NCI-H128 (cell line): ENCODE data around the gene MROH2B.

Experiments used
- DNase-seq: peaks from one replicate; lab custom pipeline; 2025; ENCODE audit not compliant: unreplicated experiment; lab: John Stamatoyannopoulos, UW

MROH2B gene

GRCh38 chr5:41071242-41071641 lies at the start of gene MROH2B:
Gene MROH2B (minus strand): TSS chr5:41071342. CDS start chr5:41070852, 490 bp downstream.
- DNase-seq: no peak

DNA sequence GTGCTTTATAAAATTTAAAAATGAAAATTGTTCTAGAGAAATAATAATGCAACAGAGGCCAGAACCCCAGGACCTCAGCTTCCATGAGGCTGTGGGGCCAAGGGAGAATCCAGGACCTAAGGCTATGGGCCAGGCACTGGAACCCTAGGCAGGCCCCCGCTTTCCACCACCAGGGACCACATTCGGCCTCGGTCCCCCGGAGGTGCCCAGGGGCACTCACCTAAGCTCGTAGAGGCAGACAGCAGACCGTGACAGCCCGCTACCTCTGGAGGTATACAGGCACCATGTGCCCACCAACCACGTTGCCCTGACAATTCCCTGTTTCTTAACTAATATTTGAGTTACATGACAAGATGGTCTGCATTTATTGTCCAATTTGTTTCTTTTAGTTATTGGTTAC lies 49.5 kb upstream of the MROH2B start:
- no peak for DNase-seq

DNA sequence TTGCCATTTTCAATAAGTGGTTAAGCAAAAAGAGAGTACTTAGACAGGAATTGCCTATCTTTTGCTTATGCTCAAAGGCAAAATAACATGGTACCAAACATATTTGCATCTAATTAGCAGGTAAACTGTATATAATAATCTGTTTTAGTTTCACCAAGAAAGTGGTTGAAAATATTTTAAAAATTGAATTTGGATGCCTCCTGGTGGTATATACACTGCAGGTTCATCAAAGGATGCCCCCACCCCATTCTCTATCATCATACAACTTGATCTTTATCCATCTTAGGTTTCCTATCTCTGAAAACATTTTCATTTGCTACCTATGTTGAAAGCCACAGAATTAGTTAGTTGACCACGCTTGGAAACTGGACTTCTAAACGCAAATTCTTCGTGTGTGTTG lies 47.0 kb upstream of the MROH2B start:
- DNase-seq: no peak

- no peak for DNase-seq
Measured at GRCh38 chr5:41115281-41115680, 44.1 kb upstream of the MROH2B start.

- DNase-seq: no peak
Measured at GRCh38 chr5:41112486-41113455, 41.6 kb upstream of the MROH2B start.

DNA sequence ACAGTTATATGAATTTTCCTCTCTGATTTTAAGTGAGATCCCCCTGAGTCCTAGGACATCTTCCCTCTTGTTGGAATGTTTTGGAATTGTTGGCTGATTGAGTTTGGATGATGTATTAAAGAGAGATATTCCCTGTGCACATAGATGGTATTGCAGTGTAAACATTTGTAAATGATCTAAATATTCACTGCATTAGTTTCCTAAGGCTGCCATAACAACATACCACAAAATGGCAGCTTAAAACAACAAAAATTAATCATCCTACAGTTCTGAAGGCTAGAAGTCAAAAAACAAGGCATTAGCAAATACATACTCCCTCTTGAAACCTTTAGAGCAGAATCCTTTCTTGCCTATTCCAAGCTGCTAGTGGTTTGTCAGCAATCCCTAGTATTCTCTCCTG lies 38.0 kb upstream of the MROH2B start:
- DNase-seq: no peak

DNA sequence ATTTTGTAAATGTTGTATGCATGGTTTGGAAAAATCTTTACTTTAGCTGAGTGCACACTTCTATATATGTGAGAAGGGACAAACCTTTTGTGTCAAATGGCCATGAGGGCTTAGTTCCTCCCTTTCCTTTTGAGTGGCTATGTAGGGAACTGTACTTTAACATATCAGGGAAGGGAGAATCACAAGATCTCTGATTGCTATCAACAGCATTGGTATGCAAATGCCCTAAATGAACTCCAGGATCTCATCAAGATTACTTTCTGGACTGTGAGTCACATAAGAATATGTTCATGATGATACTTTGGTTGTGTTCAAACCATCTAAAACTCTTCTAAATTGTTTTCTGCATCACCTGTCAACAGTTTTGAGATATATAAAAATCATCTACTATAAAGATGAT lies 31.2 kb upstream of the MROH2B start:
- no peak for DNase-seq

GRCh38 chr5:41097642-41098041 lies 26.5 kb upstream of the MROH2B start:
- DNase-seq: no peak

DNA sequence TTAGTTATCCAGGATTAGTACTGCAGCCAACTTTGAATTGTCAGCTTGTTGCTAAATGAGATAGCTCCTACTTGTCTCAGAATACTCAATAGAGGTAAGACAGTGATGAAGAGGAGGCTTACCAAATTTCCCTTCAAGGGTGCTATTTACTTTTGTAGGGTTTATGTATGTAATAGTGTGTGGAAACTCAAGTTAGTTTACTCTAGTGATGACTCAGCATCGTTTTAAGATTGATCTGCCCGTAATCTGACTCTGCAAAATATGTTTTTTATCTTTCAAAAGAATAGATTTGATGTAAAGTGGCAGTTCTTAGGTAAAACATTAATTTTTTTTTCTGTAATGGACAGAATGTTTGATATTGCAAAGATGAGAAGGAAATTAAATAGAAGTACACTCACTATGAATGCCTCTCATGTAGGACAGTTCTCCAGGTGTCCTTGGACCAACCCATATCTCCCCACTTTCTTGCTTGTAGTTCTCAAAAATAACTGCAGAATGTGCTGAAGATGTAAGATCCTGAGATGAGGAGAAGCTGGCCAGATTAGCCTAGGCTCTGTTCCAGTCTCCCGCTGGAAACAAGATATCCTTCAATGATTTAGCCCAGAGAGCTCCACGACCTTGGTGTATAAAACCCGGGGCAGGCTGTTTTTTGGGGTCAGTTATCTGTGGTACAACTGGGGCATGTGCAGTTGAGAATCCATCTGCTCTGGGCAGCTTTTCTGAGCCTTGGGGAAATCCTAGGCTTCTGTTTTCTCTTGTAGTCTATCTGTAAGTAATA lies 24.4 kb upstream of the MROH2B start:
- DNase-seq: no peak

- no peak for DNase-seq
Measured at GRCh38 chr5:41094871-41095270, 23.7 kb upstream of the MROH2B start.

DNA sequence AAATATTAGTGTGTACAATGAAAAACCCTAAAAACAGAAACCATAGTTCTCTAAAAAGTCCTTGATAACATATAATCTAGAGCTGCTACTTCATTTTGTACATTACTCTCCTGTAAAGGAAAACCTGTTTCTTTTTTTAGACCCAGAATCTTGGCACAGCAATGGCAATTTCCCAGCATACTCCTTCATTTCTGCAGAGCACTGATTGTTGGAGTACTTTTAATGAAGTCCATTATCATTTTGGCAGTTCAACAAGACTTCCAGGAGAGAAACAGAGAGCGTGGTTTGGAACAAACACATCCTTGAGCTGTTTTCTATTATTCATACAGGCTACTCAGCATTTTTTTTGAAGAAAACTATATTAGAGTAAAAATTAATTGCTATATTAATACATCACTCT lies 22.7 kb upstream of the MROH2B start:
- DNase-seq: no peak

DNA sequence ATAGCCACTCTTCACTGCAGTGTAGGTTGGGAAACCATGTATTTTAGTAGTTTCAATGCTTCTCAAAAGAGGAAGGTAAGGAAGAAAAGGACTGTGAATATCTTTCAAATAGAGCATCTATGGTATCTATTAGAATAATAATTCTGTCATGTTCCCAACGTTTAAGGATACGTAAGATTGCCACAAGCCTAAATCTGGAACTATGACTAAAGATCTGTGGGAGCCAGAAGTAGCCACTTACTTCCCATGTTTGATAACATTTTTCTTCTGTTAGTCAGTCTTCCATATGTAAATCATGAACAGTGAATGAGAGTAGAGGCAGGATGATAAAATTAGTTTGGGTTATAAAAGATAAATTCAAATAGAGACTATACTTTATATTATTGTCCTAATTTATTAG lies 16.3 kb upstream of the MROH2B start:
- DNase-seq: no peak

DNA sequence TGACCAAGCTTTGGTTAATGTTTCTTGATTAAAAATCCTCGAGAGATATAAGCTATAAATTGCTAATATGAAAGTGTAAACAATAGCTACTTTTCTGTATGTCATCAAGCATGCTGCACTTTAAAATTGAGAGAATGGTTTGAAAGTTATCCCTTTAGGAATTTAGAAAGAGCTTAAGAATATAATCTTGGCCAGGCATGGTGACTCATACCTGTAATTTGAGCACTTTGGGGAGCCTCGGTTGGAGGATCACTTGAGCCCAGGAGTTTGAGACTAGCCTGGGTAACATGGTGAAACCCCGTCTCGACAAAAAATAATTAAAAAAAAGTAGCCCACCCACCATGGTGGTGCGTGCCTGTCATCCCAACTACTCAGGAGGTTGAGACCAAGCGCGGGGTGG lies 12.2 kb upstream of the MROH2B start:
- DNase-seq: no peak

GRCh38 chr5:41071975-41072374 lies 833 bp upstream of the MROH2B start:
- no peak for DNase-seq

DNA sequence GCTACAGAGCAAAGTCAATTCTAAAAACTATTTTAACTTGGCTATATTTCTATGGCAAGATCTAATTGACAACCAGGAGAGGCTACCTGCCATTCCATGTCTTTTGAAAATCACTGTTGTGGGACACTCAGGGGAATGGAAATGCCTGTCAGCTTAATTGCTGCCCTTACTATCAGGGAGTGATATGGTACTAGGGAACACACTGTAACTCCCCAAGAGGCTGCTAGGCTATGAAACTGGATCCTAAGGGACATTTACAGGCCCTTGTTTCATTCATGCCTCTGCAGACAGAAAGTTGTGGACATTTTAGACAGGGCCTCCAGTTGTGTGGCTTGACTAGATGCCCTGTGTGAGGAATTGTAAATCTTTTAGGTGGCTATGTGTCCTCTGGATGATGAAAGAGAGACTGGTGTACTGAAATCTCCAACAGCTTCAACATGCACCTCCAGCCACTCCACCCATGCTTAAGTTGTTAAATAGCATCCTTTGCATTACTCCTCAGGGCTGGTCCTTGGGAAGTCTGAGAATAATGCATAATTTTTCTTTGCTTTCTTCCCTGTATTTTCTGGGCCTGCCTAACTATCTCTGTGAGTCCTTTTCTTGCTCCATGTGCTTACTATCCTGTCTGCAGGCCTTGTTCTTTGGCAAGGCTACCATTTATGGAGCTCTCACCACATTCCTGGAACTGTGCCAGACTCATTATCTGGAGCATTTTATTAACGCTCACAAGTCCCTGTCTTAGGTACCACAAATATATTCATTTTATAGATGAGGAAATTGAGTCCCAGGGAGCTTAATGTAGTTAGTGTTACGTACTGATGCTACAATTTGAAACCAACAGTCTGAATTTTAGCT lies 3.2 kb downstream of the MROH2B start:
- DNase-seq: no peak

GRCh38 chr5:41065691-41066335 lies 5.3 kb downstream of the MROH2B start:
- no peak for DNase-seq

- no peak for DNase-seq
Measured at GRCh38 chr5:41057940-41058339, 13.2 kb downstream of the MROH2B start.

DNA sequence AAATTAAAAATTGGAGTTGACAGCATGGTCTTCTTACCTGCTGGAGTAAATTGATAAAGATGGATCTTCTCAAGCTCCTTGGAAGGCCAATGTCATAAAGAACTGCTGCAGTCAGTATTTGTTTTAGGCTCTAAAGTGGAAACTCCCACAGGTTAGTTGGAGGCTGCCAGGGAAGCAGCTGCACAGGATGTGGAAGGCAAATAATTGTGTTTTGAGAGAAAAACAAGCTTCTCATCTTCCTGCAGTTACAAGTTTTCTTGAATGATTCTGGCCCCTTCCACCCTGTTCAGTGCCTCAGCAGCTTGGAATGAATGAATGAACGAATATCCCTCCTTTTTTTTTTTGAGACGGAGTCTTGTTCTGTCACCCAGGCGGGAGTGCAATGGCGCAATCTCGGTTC lies 13.9 kb downstream of the MROH2B start:
- no peak for DNase-seq

DNA sequence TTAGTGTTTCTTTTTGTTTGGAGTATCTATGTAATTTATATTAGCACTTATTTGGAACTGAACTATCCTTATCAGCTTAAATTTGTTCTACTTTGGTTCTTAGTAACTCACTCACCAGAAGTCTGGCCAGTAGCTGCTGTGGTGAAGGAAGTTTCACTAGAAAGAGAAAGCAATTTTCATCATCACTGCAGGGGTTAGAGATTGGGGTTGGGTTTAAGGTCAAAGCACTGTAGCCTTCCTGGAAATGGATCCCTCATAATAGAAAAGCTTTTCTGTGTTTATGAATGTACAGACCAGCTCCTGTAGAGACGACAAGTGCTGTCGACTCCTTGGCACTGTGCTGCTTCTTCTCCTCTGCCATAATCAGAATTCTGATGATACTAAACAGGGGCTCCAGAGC lies 22.2 kb downstream of the MROH2B start:
- no peak for DNase-seq

DNA sequence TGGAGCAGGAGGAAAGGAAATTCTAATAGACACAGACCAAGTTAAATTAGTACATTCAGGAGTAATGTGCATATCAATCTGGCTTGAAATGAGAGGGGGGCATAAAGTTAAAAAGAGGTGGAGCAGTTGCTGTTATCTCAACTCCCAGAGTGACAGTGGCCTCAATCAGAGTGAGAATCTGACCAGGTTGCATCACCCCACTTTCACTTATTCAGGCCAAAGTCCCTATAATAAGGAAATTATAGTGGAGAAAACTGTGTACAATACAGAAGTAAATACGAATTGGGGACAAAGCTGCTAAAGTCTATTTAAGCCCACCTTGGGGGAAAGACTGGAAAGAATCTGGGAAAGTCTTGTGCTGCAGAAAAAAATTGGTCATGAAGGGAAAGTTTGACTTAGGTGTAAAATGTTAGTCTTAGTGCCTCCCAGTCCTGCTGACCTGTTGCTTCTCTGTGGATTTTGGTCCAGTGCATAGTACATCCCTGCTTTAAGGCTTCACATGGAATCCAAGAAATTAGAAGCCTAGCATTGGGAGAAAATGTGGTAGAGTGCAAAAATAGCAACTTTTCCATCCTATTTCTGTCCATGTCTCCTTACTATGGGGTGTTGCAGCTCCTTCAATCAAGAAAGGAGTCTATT lies 27.9 kb downstream of the MROH2B start:
- DNase-seq: no peak
